GM19468 (cell line): Measurements from ENCODE around the gene PTPA.
"Not testable (repeated sequence)": the region's sequence is repeated elsewhere in the genome, so short reads cannot be mapped to it uniquely, and the experiment has no call there.

Experiments
- ATAC-seq: cut with Tn5 transposase; IDR thresholded peaks from one replicate; pipeline ENCODE4 v1.9.1; 2021; ENCODE audit warnings: mild to moderate bottlenecking, moderate library complexity, moderate number of reproducible peaks; ENCODE audit not compliant: unreplicated experiment; ENCODE audit errors: extremely low read depth

The PTPA gene

GRCh38 chr9:129108083-129108804, 3.0 kb upstream of the PTPA start:
- no peak for ATAC-seq

- ATAC-seq, result no peak
These were observed 2.2 kb upstream of the PTPA start for GRCh38 chr9:129108805-129109536.

- ATAC-seq, result no peak
These were observed 1.7 kb upstream of the PTPA start for GRCh38 chr9:129109537-129109903.

- ATAC-seq, result no peak
These were observed 1.1 kb upstream of the PTPA start for GRCh38 chr9:129109952-129110739.

GRCh38 chr9:129111528-129112151, 425 bp downstream of the PTPA start:
- ATAC-seq, result peak; percentile 12

GRCh38 chr9:129112526-129112925, 1.3 kb downstream of the PTPA start:
- not testable (repeated sequence) for ATAC-seq

- no peak for ATAC-seq
These were observed 2.6 kb downstream of the PTPA start for GRCh38 chr9:129113645-129114304.

GRCh38 chr9:129118799-129119198, 7.6 kb downstream of the PTPA start:
- ATAC-seq, result no peak

GRCh38 chr9:129121483-129121882, 10.3 kb downstream of the PTPA start:
- no peak for ATAC-seq

GRCh38 chr9:129122133-129122532, 10.9 kb downstream of the PTPA start:
- no peak for ATAC-seq

GRCh38 chr9:129122976-129123375, 11.8 kb downstream of the PTPA start:
- not testable (repeated sequence) for ATAC-seq

GRCh38 chr9:129124506-129125069, 13.4 kb downstream of the PTPA start:
- ATAC-seq, result no peak

- ATAC-seq, result no peak
These were observed 14.3 kb downstream of the PTPA start for GRCh38 chr9:129125478-129125877.

- no peak for ATAC-seq
These were observed 15.8 kb downstream of the PTPA start for GRCh38 chr9:129126749-129127618.

GRCh38 chr9:129128689-129129088, 17.5 kb downstream of the PTPA start:
- no peak for ATAC-seq

- not testable (repeated sequence) for ATAC-seq
These were observed 19.1 kb downstream of the PTPA start for GRCh38 chr9:129130271-129130670.

GRCh38 chr9:129130791-129131190, 19.6 kb downstream of the PTPA start:
- ATAC-seq, result no peak

- ATAC-seq, result no peak
These were observed 20.3 kb downstream of the PTPA start for GRCh38 chr9:129131300-129132145.
